ENCODE measurements around the gene CDNF. TPM values are rescaled to one million over a fixed set of nuclear protein-coding genes. Genes with fewer than 3 reads are reported as not detected.

Gene CDNF
- total RNA-seq, 4 donors from 2014 or later: 1.1 to 1.3 TPM; not detected in 2

DNA sequence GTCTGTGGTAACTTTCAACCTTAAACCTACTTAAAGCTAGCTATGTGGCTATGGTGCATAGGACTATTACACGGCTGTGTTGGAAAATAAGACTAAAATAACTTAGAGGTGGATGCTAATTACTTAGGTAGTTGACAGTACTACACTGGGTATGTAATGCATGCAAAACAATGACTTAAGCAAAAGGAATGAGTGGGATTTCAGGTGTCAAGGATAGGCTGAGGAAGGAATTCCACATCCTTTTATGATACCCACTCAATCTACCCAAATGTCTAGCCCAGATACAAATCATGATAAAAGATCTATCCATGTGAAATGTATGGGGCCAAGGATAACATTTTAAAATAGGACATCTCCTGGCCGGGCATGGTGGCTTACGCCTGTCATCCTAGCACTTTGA is 13.9 kb downstream of the CDNF start:
- 86 to 90% methylated on average over 3 of the region's 3 CpGs for WGBS, 2 donors
- H3K4me3 ChIP-seq: no peak overlapping the region
- DNase-seq: no peak
- no peak overlapping the region for H3K27ac ChIP-seq
- intact Hi-C loops (cut with DNase I): no loop called here
- H3K4me1 ChIP-seq: no peaks in the 10 kb centered on the region
- no peaks in the 10 kb centered on the region for H3K9me3 ChIP-seq
- TF ChIP-seq CTCF (IDR thresholded peaks at IDR 0.05) (no peak), POLR2A (IDR thresholded peaks at IDR 0.05) (no peak)
- no peaks in the 10 kb centered on the region for H3K27me3 ChIP-seq
- H3K36me3 ChIP-seq: no peaks in the 10 kb centered on the region

DNA sequence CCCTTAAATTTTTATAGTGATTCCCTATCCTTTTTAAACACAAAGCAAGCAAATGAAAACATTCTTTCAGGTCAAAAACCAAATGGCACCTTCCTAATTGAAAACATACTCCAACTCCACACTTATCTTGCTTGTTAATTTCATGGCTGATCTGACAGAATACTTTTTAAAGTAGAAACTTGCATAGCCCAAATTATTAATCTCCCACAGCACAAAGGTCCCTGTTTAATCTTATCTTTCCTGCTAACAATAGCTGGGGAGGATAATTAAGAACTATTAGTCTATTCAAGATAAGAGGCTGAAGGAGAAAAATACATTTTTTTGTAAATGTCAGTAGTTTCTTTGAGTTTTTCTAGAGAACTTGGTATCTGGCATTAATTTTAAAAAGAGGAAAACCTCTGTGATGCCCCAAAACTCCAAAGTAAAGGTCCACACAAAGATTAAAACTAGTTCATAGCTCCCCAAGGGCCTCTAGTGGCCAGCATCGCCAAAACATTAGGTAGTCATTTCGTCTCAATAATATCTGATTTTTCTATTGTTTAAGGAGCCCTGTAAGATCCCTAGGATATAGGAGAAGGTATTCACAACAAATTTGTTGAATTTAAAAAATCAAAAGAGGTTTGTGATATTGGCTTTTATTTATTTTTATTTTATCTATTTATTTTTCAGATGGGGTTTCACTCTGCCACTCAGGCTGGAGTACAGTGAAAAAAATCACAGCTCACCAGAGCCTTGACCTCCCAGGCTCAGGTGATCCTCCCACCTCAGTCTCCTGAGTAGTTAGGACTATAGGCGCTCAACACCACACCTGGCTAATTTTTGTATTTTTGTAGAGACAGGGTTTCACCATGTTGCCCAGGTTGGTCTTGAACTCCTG is 14.7 kb downstream of the CDNF start:
- no peak for DNase-seq
- no peaks in the 10 kb centered on the region for H3K36me3 ChIP-seq
- no peak overlapping the region for H3K4me3 ChIP-seq
- 33 to 35% methylated on average over 3 of the region's 3 CpGs for WGBS, 2 donors
- no peaks in the 10 kb centered on the region for H3K27me3 ChIP-seq
- intact Hi-C loops (cut with DNase I): no loop called here
- no peak overlapping the region for H3K27ac ChIP-seq
- no peaks in the 10 kb centered on the region for H3K9me3 ChIP-seq
- H3K4me1 ChIP-seq: no peaks in the 10 kb centered on the region
- TF ChIP-seq POLR2A (IDR thresholded peaks at IDR 0.05) (no peak), CTCF (IDR thresholded peaks at IDR 0.05) (peak in 5 of 6 experiments; percentile 26 to 66 (median 55))

DNA sequence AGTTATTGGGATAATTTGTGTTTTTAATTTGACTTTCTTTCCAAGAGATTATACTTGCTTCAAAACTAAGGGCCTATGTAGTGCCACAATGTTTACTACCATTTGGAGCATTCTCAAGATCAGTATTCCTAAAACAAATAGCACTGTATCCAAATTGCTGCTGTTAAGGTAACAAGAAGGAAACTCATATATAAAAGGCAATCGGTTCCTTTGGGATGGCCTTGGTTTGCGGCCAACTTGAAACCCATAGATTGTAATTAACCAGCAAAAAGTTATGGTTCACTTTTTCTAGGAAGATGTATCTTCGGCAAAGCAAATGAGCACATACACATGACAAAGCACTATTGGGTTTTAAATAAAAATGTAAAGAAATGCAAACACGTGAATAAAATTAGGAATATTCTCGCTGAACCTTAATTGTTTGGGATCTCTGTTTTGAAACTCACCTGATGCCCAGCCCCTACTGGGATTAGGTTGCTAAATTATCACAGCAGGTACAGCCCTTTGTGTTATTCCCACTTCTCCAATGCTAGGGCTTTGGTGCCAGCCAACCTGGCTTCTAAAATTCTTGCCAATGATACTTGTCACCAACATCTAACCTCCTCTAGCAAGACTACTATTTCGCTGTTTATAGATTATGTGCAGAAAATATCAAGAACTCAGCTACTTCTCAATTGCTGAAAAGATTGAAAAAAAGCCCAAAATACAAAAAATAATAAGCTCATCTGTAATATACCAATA is 16.0 kb downstream of the CDNF start:
- no peak overlapping the region for H3K4me3 ChIP-seq
- no peak for DNase-seq
- H3K9me3 ChIP-seq: no peaks in the 10 kb centered on the region
- intact Hi-C loops (cut with DNase I): no loop called here
- no peaks in the 10 kb centered on the region for H3K4me1 ChIP-seq
- no peaks in the 10 kb centered on the region for H3K36me3 ChIP-seq
- WGBS, 2 donors: 76 to 93% methylated on average over 6 of the region's 6 CpGs
- no peak overlapping the region for H3K27ac ChIP-seq
- H3K27me3 ChIP-seq: no peaks in the 10 kb centered on the region
- TF ChIP-seq CTCF (IDR thresholded peaks at IDR 0.05) (no peak), POLR2A (IDR thresholded peaks at IDR 0.05) (no peak)

DNA sequence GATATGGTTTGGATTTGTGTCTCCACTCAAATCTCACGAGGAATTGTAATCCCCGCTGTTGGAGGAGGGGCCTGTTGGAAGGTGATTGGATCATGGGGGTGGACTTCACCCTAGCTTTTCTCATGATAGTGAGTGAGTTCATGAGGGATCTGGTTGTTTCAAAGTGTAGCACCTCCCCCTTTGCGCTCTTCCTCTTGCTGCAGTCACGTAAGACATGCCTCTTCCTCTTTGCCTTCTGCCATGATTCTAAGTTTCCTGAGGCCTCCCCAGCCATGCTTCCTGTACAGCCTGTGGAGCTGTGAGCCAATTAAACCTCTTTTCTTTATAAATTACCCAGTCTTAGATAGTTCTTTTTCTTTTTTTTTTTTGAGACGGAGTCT is 17.1 kb downstream of the CDNF start:
- H3K36me3 ChIP-seq: no peaks in the 10 kb centered on the region
- no peaks in the 10 kb centered on the region for H3K4me1 ChIP-seq
- no peak overlapping the region for H3K4me3 ChIP-seq
- no peaks in the 10 kb centered on the region for H3K27me3 ChIP-seq
- 85 to 87% methylated on average over 5 of the region's 5 CpGs for WGBS, 2 donors
- TF ChIP-seq POLR2A (IDR thresholded peaks at IDR 0.05) (no peak), CTCF (IDR thresholded peaks at IDR 0.05) (no peak)
- H3K27ac ChIP-seq: no peak overlapping the region
- no peaks in the 10 kb centered on the region for H3K9me3 ChIP-seq
- no peak for DNase-seq
- intact Hi-C loops (cut with DNase I): no loop called here

All from esophagus squamous epithelium (tissue), 5 donors.